ENCODE data around the gene OXA1L. TPM values are rescaled to one million over a fixed set of nuclear protein-coding genes. Genes with fewer than 3 reads are reported as not detected.
A peak's percentile ranks its signal among the peaks of the same experiment; 100 is the strongest.
"Not testable (repeated sequence)": the region's sequence is repeated elsewhere in the genome, so short reads cannot be mapped to it uniquely, and the experiment has no call there.

Gene OXA1L
- total RNA-seq, 1 donor from 2014 or later = 114 TPM

- H3K27ac Mint-ChIP-seq (ENCODE audit: unreplicated experiment) = no peak overlapping the region
- no peaks in the 10 kb centered on the region for H3K4me1 Mint-ChIP-seq (ENCODE audit: unreplicated experiment)
- peak; percentile 57 for DNase-seq (ENCODE audit: extremely low spot score, unreplicated experiment)
- peaks cover 24% of the 10 kb centered on the region for H3K27me3 Mint-ChIP-seq (ENCODE audit: unreplicated experiment)
- H3K4me3 Mint-ChIP-seq (ENCODE audit: unreplicated experiment) = no peak overlapping the region
- H3K9me3 Mint-ChIP-seq (ENCODE audit: unreplicated experiment) = no peaks in the 10 kb centered on the region
- H3K36me3 Mint-ChIP-seq (ENCODE audit: unreplicated experiment) = no peaks in the 10 kb centered on the region
- TF ChIP-seq CTCF (IDR thresholded peaks at IDR 0.05) = no peak
Measured at GRCh38 chr14:22726012-22726411, 40.5 kb upstream of the OXA1L start.

- H3K9me3 Mint-ChIP-seq (ENCODE audit: unreplicated experiment); H3K4me1 Mint-ChIP-seq (ENCODE audit: unreplicated experiment); H3K4me3 Mint-ChIP-seq (ENCODE audit: unreplicated experiment); H3K27ac Mint-ChIP-seq (ENCODE audit: unreplicated experiment); H3K36me3 Mint-ChIP-seq (ENCODE audit: unreplicated experiment); DNase-seq (ENCODE audit: extremely low spot score, unreplicated experiment): not testable (repeated sequence)
- H3K27me3 Mint-ChIP-seq (ENCODE audit: unreplicated experiment) = peaks cover 10% of the 10 kb centered on the region
Measured at GRCh38 chr14:22732062-22732461, 34.4 kb upstream of the OXA1L start.

- Mint-ChIP-seq H3K27me3 (ENCODE audit: unreplicated experiment) (peaks cover 10% of the 10 kb centered on the region), H3K36me3 (ENCODE audit: unreplicated experiment) (no peaks in the 10 kb centered on the region), H3K4me1 (ENCODE audit: unreplicated experiment) (no peaks in the 10 kb centered on the region), H3K4me3 (ENCODE audit: unreplicated experiment) (no peak overlapping the region), H3K9me3 (ENCODE audit: unreplicated experiment) (no peaks in the 10 kb centered on the region), H3K27ac (ENCODE audit: unreplicated experiment) (no peak overlapping the region)
- no peak for TF ChIP-seq CTCF (IDR thresholded peaks at IDR 0.05)
- DNase-seq (ENCODE audit: extremely low spot score, unreplicated experiment) = no peak
Measured at GRCh38 chr14:22733829-22734228, 32.7 kb upstream of the OXA1L start.

- no peak for TF ChIP-seq CTCF (IDR thresholded peaks at IDR 0.05)
- H3K9me3 Mint-ChIP-seq (ENCODE audit: unreplicated experiment) = no peaks in the 10 kb centered on the region
- H3K27ac Mint-ChIP-seq (ENCODE audit: unreplicated experiment) = no peak overlapping the region
- no peak for DNase-seq (ENCODE audit: extremely low spot score, unreplicated experiment)
- no peaks in the 10 kb centered on the region for H3K4me1 Mint-ChIP-seq (ENCODE audit: unreplicated experiment)
- no peak overlapping the region for H3K4me3 Mint-ChIP-seq (ENCODE audit: unreplicated experiment)
- H3K27me3 Mint-ChIP-seq (ENCODE audit: unreplicated experiment) = peaks cover 14% of the 10 kb centered on the region
- H3K36me3 Mint-ChIP-seq (ENCODE audit: unreplicated experiment) = no peaks in the 10 kb centered on the region
Measured at GRCh38 chr14:22735096-22735495, 31.4 kb upstream of the OXA1L start.

GRCh38 chr14:22736384-22736783, 30.1 kb upstream of the OXA1L start:
- H3K4me1 Mint-ChIP-seq (ENCODE audit: unreplicated experiment); H3K27ac Mint-ChIP-seq (ENCODE audit: unreplicated experiment); H3K4me3 Mint-ChIP-seq (ENCODE audit: unreplicated experiment); H3K27me3 Mint-ChIP-seq (ENCODE audit: unreplicated experiment); H3K9me3 Mint-ChIP-seq (ENCODE audit: unreplicated experiment); H3K36me3 Mint-ChIP-seq (ENCODE audit: unreplicated experiment); DNase-seq (ENCODE audit: extremely low spot score, unreplicated experiment): not testable (repeated sequence)

GRCh38 chr14:22737052-22737451, 29.4 kb upstream of the OXA1L start:
- no peaks in the 10 kb centered on the region for H3K9me3 Mint-ChIP-seq (ENCODE audit: unreplicated experiment)
- H3K36me3 Mint-ChIP-seq (ENCODE audit: unreplicated experiment) = no peaks in the 10 kb centered on the region
- peak; percentile 30 for DNase-seq (ENCODE audit: extremely low spot score, unreplicated experiment)
- no peak overlapping the region for H3K4me3 Mint-ChIP-seq (ENCODE audit: unreplicated experiment)
- no peak for TF ChIP-seq CTCF (IDR thresholded peaks at IDR 0.05)
- peaks cover 4% of the 10 kb centered on the region for H3K27me3 Mint-ChIP-seq (ENCODE audit: unreplicated experiment)
- H3K4me1 Mint-ChIP-seq (ENCODE audit: unreplicated experiment) = no peaks in the 10 kb centered on the region
- H3K27ac Mint-ChIP-seq (ENCODE audit: unreplicated experiment) = no peak overlapping the region
